Measurements from ENCODE around the gene WFDC8.

DNA sequence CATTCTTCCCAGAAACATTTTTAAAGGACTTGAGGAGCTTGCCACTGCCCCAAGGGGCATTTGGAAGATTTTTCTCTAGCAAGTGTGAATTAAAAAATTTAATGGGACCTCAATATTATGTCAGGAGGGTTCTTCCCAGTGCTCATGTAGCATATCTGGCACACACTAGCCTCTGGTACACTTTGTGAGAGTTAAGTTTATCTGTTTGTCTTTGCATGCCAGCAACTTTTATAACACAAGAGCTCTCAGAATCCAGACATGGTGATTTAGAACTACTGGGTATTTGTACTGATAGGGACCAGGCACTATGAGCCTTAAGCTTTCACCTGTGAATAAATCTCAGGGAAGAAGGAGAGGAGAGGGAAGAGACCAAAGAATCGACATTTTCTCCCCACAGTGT, 76.5 kb downstream of the WFDC8 start:
- TF ChIP-seq EZH2 (IDR thresholded peaks at IDR 0.05) (no peak), POLR2AphosphoS5 (IDR thresholded peaks at IDR 0.05; ENCODE audit: borderline replicate concordance, low read depth, low read length) (no peak)

Data from SK-N-MC (cell line).